Esophagus squamous epithelium (tissue), 4 donors: ENCODE data around the gene RNLS.

Experiments used
- POLR2A ChIP-seq, 4 donors: fragments of 450-650 bp; IDR thresholded peaks; one replicate each; pipeline ENCODE4 v1.6.1; 2017; ENCODE audit warnings: antibody characterized with exemption in 4 of 4, mild to moderate bottlenecking in 4 of 4, moderate library complexity in 3 of 4
- TF ChIP-seq, protein P1 (sequence below), 6 experiments: fragments of 450-650 bp in 4 of 6; fragments of 200-600 bp in 2 of 6; sonication (generic) in 2 of 6; IDR thresholded peaks; one replicate each; pipeline ENCODE4 v1.5.1; 2016 to 2019; ENCODE audit warnings: antibody characterized with exemption in 6 of 6, mild to moderate bottlenecking in 4 of 6, moderate library complexity in 4 of 6

DNA sequence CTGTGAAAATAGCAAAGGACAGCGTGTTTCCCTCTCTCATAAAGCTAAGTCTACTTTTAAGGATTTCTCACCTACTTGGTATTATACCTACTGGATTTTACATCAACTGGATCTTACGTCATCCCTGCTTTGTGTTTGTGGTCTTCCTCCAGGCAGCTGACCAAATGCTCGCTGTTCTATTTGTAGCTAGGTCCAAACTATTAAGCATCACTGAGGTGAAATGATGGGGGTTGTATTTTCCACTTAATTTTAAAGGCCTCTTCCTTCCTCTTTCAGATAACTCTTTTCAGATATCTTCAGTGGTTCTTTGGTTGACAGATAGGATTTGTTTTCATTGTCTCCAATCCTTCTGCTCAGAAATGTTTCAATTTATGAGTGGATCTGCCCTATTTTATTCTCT, 169.7 kb downstream of the RNLS start:
- TF ChIP-seq, protein P1, sequence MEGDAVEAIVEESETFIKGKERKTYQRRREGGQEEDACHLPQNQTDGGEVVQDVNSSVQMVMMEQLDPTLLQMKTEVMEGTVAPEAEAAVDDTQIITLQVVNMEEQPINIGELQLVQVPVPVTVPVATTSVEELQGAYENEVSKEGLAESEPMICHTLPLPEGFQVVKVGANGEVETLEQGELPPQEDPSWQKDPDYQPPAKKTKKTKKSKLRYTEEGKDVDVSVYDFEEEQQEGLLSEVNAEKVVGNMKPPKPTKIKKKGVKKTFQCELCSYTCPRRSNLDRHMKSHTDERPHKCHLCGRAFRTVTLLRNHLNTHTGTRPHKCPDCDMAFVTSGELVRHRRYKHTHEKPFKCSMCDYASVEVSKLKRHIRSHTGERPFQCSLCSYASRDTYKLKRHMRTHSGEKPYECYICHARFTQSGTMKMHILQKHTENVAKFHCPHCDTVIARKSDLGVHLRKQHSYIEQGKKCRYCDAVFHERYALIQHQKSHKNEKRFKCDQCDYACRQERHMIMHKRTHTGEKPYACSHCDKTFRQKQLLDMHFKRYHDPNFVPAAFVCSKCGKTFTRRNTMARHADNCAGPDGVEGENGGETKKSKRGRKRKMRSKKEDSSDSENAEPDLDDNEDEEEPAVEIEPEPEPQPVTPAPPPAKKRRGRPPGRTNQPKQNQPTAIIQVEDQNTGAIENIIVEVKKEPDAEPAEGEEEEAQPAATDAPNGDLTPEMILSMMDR (IDR thresholded peaks at IDR 0.05) = no peak
- no peak for TF ChIP-seq POLR2A (IDR thresholded peaks at IDR 0.05)
